Heart left ventricle (tissue), 16 donors: ENCODE measurements around the gene TBC1D19. TPM values are rescaled to one million over a fixed set of nuclear protein-coding genes. Genes with fewer than 3 reads are reported as not detected.

Experiments
- ATAC-seq, 4 donors: fragments of 200-7000 bp; cut with Tn5 transposase; one replicate each; pipeline ENCODE4 v1.9.1; 2020 to 2022; ENCODE audit warnings: moderate library complexity in 4 of 4, mild to moderate bottlenecking in 3 of 4, moderate number of reproducible peaks in 1 of 4
- DNase-seq, 5 donors: peaks; one replicate each; pipeline ENCODE4 v3.0.0-alpha.2; 2020
- H3K27ac ChIP-seq, 12 donors: fragments of 200-600 bp; sonication (generic) in 4 of 12; one replicate each; pipeline versions ENCODE4 v1.5.0 to v1.8.0; 2016 to 2022; ENCODE audit warnings: mild to moderate bottlenecking in 2 of 12
- H3K27me3 ChIP-seq, 9 donors: fragments of 200-600 bp; sonication (generic) in 2 of 9; one replicate each; pipeline versions ENCODE4 v1.5.1 to v1.8.0; 2016 to 2022; ENCODE audit warnings: mild to moderate bottlenecking in 3 of 9
- H3K36me3 ChIP-seq, 9 donors: fragments of 200-600 bp; sonication (generic) in 2 of 9; one replicate each; pipeline versions ENCODE4 v1.5.0 to v1.8.0; 2018 to 2022; ENCODE audit warnings: mild to moderate bottlenecking in 2 of 9
- H3K4me1 ChIP-seq, 12 donors: fragments of 200-600 bp; sonication (generic) in 4 of 12; one replicate each; pipeline versions ENCODE4 v1.5.0 to v1.8.0; 2016 to 2022; ENCODE audit warnings: mild to moderate bottlenecking in 3 of 12
- H3K4me3 ChIP-seq, 12 donors: fragments of 200-600 bp; sonication (generic) in 4 of 12; one replicate each; pipeline versions ENCODE4 v1.5.0 to v1.8.0; 2017 to 2022; ENCODE audit warnings: mild to moderate bottlenecking in 9 of 12, moderate library complexity in 4 of 12
- H3K9me3 ChIP-seq, 12 donors: fragments of 200-600 bp; sonication (generic) in 4 of 12; one replicate each; pipeline versions ENCODE4 v1.5.0 to v1.8.0; 2016 to 2022; ENCODE audit warnings: mild to moderate bottlenecking in 1 of 12
- POLR2A ChIP-seq, 2 donors: fragments of 450-650 bp; IDR thresholded peaks; one replicate each; pipeline ENCODE4 v1.6.1; 2017; ENCODE audit warnings: antibody characterized with exemption in 2 of 2, mild to moderate bottlenecking in 2 of 2, moderate library complexity in 2 of 2
- WGBS, 4 donors: extraction: QIAGEN DNeasy Blood & Tissue Kit in 2 of 4; methylation state at CpG; one replicate each; pipeline versions ENCODE4 v1.1.5 to v1.1.7; 2013 to 2018; 5-methylcytosine and 5-hydroxymethylcytosine counted together
- intact Hi-C, 10 donors: fragments of 100-400 bp; cut with DNase I; formaldehyde crosslinking; loops; one replicate each; pipeline versions ENCODE4 v1.11.1 to v1.14.2; 2022
- polyA plus RNA-seq, 2 donors: library from polyadenylated mRNA; stranded (reverse); fragments of 200-250 nt; gene quantifications; one replicate each; pipeline ENCODE4 v1.2.3, GENCODE V29; 2013
- total RNA-seq, 9 donors: library from RNA; depleted of rRNA in 2 of 9; stranded (reverse); fragments of >200 nt in 2 of 9; fragmentation: NEBNext Ultra II Directional in 3 of 9; extraction: Animal tissue kit (Norgen Biotek cat#: 25700) in 3 of 9; gene quantifications; one replicate each; pipeline versions ENCODE4 v1.1.0 to v1.2.4, GENCODE V29; 2016 to 2023
- TF ChIP-seq, protein P1 (sequence below), 12 donors: fragments of 200-600 bp; sonication (generic) in 4 of 12; IDR thresholded peaks; one replicate each; pipeline versions ENCODE4 v1.5.0 to v1.8.0; 2018 to 2022; ENCODE audit warnings: antibody characterized with exemption in 12 of 12, mild to moderate bottlenecking in 5 of 12
- donor health status: ischemic (EF 13 %, LVEDD 7.1; RV severe dilation, severe dysfunction).
- donor health status: healthy with polysubstance abuse.
- donor health status: DM: no; HTN: yes; CAD: no.
- donor health status: DM: no; HTN: no; CAD: no.
- donor health status: ischemic (EF 25% LVEDD 6.9; RV normal size, moderate dysfunction).
- donor health status: ischemic (EF 25% LVEDD 5.7; RV mildly dilated, moderate dysfunction).
- donor health status: healthy.
- donor health status: DM: yes; HTN: yes; CAD: no.
- donor health status: ischemic (EF 35%, LVEDD 5.7; RV mildly dilated, moderate dysfunction).
- donor health status: nonischemic (EF 11% LVEDD 7.7; RV severe dilation, severe dysfunction).
- donor health status: DM: yes; HTN: yes; CAD: no.
- donor health status: PGD.
- donor health status: ischemic (EF 29% LVEDD 5.4; RV normal size, mild dysfunction).
- donor health status: nonischemic (EF 23%, LVEDD 6.1; RV moderate dilation, normal function).

TBC1D19 gene
- total and polyA plus RNA-seq, 11 donors = 1.7 to 10.9 (median 9.2) TPM

- H3K9me3 ChIP-seq = peaks cover 0 to 14% (median 0%) of the 10 kb centered on the region in 12 donors
- H3K36me3 ChIP-seq = peaks cover 0 to 20% (median 3%) of the 10 kb centered on the region in 9 donors
- H3K27me3 ChIP-seq = no peaks in the 10 kb centered on the region
- no peaks in the 10 kb centered on the region for H3K4me1 ChIP-seq
- no peak overlapping the region for H3K27ac ChIP-seq
- DNase-seq = no peak
- TF ChIP-seq, protein P1, sequence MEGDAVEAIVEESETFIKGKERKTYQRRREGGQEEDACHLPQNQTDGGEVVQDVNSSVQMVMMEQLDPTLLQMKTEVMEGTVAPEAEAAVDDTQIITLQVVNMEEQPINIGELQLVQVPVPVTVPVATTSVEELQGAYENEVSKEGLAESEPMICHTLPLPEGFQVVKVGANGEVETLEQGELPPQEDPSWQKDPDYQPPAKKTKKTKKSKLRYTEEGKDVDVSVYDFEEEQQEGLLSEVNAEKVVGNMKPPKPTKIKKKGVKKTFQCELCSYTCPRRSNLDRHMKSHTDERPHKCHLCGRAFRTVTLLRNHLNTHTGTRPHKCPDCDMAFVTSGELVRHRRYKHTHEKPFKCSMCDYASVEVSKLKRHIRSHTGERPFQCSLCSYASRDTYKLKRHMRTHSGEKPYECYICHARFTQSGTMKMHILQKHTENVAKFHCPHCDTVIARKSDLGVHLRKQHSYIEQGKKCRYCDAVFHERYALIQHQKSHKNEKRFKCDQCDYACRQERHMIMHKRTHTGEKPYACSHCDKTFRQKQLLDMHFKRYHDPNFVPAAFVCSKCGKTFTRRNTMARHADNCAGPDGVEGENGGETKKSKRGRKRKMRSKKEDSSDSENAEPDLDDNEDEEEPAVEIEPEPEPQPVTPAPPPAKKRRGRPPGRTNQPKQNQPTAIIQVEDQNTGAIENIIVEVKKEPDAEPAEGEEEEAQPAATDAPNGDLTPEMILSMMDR (IDR thresholded peaks at IDR 0.05) = no peak
- no peak for TF ChIP-seq POLR2A (IDR thresholded peaks at IDR 0.05)
- no peak for ATAC-seq
- 89 to 92% (median 90%) methylated on average over 3 of the region's 3 CpGs for WGBS, 4 donors
- intact Hi-C loops = no loop called here
- H3K4me3 ChIP-seq = no peak overlapping the region
These were observed 98.6 kb downstream of the TBC1D19 start for GRCh38 chr4:26682436-26682835.

DNA sequence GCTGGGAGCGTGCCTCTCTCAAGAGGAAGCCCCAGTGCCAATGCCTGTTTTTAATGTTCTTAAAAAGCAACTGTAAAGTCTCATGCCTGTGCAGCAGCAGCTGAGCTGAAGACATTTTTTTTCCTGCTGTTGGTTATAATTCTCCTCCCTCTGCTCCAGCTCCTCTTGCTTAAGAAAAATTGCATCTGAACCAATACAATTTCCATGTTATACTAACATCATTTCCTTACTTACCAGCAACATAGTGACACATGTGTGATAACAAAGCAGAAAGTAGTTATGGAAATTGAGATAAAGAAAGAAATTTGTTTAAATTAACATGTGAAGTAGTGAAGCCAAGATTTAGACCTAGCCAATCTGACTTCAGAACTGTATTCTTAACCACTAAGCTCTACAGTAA is 101.4 kb downstream of the TBC1D19 start:
- TF ChIP-seq POLR2A (IDR thresholded peaks at IDR 0.05) = no peak
- TF ChIP-seq, protein P1 (IDR thresholded peaks at IDR 0.05) = no peak
- DNase-seq (no peak), ATAC-seq (no peak)
- no peak overlapping the region for H3K27ac ChIP-seq
- WGBS, 4 donors = 95 to 100% (median 97%) methylated on average over 1 of the region's 1 CpG
- peaks cover 0 to 7% (median 0%) of the 10 kb centered on the region in 12 donors for H3K9me3 ChIP-seq
- no peaks in the 10 kb centered on the region for H3K4me1 ChIP-seq
- intact Hi-C loops = no loop called here
- H3K4me3 ChIP-seq = no peak overlapping the region
- H3K27me3 ChIP-seq = no peaks in the 10 kb centered on the region
- peaks cover 0 to 27% (median 3%) of the 10 kb centered on the region in 9 donors for H3K36me3 ChIP-seq

DNA sequence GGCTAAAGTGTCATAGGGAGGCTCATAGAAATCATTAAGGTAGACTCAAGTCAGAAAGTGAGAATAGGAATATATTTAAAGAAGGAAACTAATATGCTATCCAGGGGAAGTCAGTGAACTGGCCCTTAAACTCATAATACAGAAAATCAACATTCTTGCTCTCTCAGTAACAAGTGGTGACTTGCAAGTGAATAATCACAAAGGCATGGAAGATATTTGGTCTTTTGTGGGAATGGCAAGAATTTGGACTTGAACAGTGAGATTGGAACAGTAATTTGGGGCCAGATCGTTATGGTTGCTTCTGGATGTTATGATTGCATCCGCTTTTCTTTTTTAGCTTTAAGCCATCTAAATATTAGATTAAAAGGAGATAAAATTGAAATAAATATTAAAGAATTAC is 103.8 kb downstream of the TBC1D19 start:
- Histone ChIP-seq H3K27ac (no peak overlapping the region), H3K36me3 (peaks cover 0 to 32% (median 3%) of the 10 kb centered on the region in 9 donors), H3K4me1 (no peaks in the 10 kb centered on the region), H3K4me3 (no peak overlapping the region), H3K9me3 (peaks cover 0 to 8% (median 0%) of the 10 kb centered on the region in 12 donors), H3K27me3 (no peaks in the 10 kb centered on the region)
- ATAC-seq = no peak
- no peak for DNase-seq
- intact Hi-C loops = no loop called here
- 79 to 91% (median 84%) methylated on average over 2 of the region's 2 CpGs for WGBS, 4 donors
- TF ChIP-seq POLR2A (IDR thresholded peaks at IDR 0.05) = no peak
- TF ChIP-seq, protein P1 (IDR thresholded peaks at IDR 0.05) = no peak

DNA sequence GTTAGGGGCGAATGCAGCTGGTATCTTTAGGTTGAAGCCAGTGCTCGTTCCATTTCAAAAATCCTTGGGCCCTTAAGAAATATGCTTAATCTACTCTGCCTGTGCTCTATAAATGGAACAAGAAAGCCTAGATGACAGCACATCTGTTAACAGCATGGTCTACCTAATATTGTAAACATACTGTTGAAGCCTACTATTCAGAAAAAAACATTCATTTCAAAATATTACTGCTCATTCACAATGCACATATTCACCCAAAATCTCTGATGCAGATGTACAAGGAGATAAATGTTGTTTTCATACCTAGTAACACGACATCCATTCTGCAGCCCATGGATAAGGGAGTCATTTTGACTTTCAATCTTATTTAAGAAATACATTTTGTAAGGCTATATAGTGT is 106.6 kb downstream of the TBC1D19 start:
- no peaks in the 10 kb centered on the region for H3K27me3 ChIP-seq
- no peak for ATAC-seq
- H3K27ac ChIP-seq = no peak overlapping the region
- no peak for TF ChIP-seq POLR2A (IDR thresholded peaks at IDR 0.05)
- TF ChIP-seq, protein P1 (IDR thresholded peaks at IDR 0.05) = no peak
- intact Hi-C loops = no loop called here
- no peaks in the 10 kb centered on the region for H3K4me1 ChIP-seq
- WGBS, 4 donors = 62 to 96% (median 73%) methylated on average over 3 of the region's 3 CpGs
- no peak for DNase-seq
- peaks cover 0 to 8% (median 0%) of the 10 kb centered on the region in 12 donors for H3K9me3 ChIP-seq
- no peak overlapping the region for H3K4me3 ChIP-seq
- H3K36me3 ChIP-seq = peaks cover 0 to 14% (median 0%) of the 10 kb centered on the region in 9 donors
